ENCODE measurements around the gene TCP1.
A peak's percentile ranks its signal among the peaks of the same experiment; 100 is the strongest.

- TF ChIP-seq CTCF (IDR thresholded peaks at IDR 0.05 in 8 of 11, conservative IDR thresholded peaks at IDR 0.05 in 3 of 11) (no peak), POLR2AphosphoS5 (IDR thresholded peaks at IDR 0.05) (peak in 1 of 3 donors; percentile 35)
These were observed 34.2 kb downstream of the TCP1 start for GRCh38 chr6:159754959-159755914.
